ENCODE data around the gene PIM2.

- TF ChIP-seq EZH2 (IDR thresholded peaks at IDR 0.05; ENCODE audit: borderline replicate concordance, low read length), result no peak
- no peak for TF ChIP-seq CTCF (conservative IDR thresholded peaks at IDR 0.05 in 1 of 2, IDR thresholded peaks at IDR 0.05 in 1 of 2; ENCODE audit: extremely low read depth in 1 of 2, insufficient read depth in 1 of 2, low read depth in 1 of 2, low read length in 2 of 2)
Observed at GRCh38 chrX:48890296-48890925, 28.4 kb downstream of the PIM2 start.
